Measurements from ENCODE around the gene NFIA.
A peak's percentile ranks its signal among the peaks of the same experiment; 100 is the strongest.

NFIA gene

GRCh38 chr1:61174060-61174795, 91.9 kb downstream of the NFIA start:
- no peak for TF ChIP-seq CTCF (IDR thresholded peaks at IDR 0.05; ENCODE audit: low read depth, low read length)
- H3K4me3 ChIP-seq (ENCODE audit: low read depth, low read length), result no peak overlapping the region
- DNase-seq (ENCODE audit: low read depth, low spot score), result no peak
- in situ Hi-C loops (cut with HindIII; ENCODE audit: low sequenced_read_pairs), result no loop called here

GRCh38 chr1:61175976-61176375, 93.6 kb downstream of the NFIA start:
- DNase-seq (ENCODE audit: low read depth, low spot score), result no peak
- H3K4me3 ChIP-seq (ENCODE audit: low read depth, low read length), result no peak overlapping the region
- in situ Hi-C loops (cut with HindIII; ENCODE audit: low sequenced_read_pairs), result no loop called here
- TF ChIP-seq CTCF (IDR thresholded peaks at IDR 0.05; ENCODE audit: low read depth, low read length), result no peak

GRCh38 chr1:61181067-61182038, 99.0 kb downstream of the NFIA start:
- no peak for TF ChIP-seq CTCF (IDR thresholded peaks at IDR 0.05; ENCODE audit: low read depth, low read length)
- in situ Hi-C loops (cut with HindIII; ENCODE audit: low sequenced_read_pairs), result no loop called here

GRCh38 chr1:61182049-61182448, 99.7 kb downstream of the NFIA start:
- in situ Hi-C loops (cut with HindIII; ENCODE audit: low sequenced_read_pairs), result no loop called here
- TF ChIP-seq CTCF (IDR thresholded peaks at IDR 0.05; ENCODE audit: low read depth, low read length), result no peak
- peak; percentile 68 for DNase-seq (ENCODE audit: low read depth, low spot score)
- no peak overlapping the region for H3K4me3 ChIP-seq (ENCODE audit: low read depth, low read length)

More at GRCh38 chr1:61181067-61182038, 99.0 kb downstream of the NFIA start:
- DNase-seq (ENCODE audit: low read depth, low spot score), result no peak
- no peak overlapping the region for H3K4me3 ChIP-seq (ENCODE audit: low read depth, low read length)

GRCh38 chr1:61182480-61182879, 100.1 kb downstream of the NFIA start:
- DNase-seq (ENCODE audit: low read depth, low spot score), result no peak
- TF ChIP-seq CTCF (IDR thresholded peaks at IDR 0.05; ENCODE audit: low read depth, low read length), result no peak
- in situ Hi-C loops (cut with HindIII; ENCODE audit: low sequenced_read_pairs), result no loop called here
- no peak overlapping the region for H3K4me3 ChIP-seq (ENCODE audit: low read depth, low read length)

- peak; percentile 58 for DNase-seq (ENCODE audit: low read depth, low spot score)
- in situ Hi-C loops (cut with HindIII; ENCODE audit: low sequenced_read_pairs), result no loop called here
- peak overlapping the region; percentile 3 for H3K4me3 ChIP-seq (ENCODE audit: low read depth, low read length)
- TF ChIP-seq CTCF (IDR thresholded peaks at IDR 0.05; ENCODE audit: low read depth, low read length), result no peak
These were observed 101.2 kb downstream of the NFIA start for GRCh38 chr1:61183471-61184039.

Data from astrocyte of the spinal cord (primary cell).